ENCODE measurements around the gene KRTAP5-7.

GRCh38 chr11:71575723-71576424 lies 48.8 kb downstream of the KRTAP5-7 start:
- TF ChIP-seq POLR2A (IDR thresholded peaks at IDR 0.05) = no peak
- no peak for TF ChIP-seq CTCF (IDR thresholded peaks at IDR 0.05)
- TF ChIP-seq POLR2AphosphoS5 (IDR thresholded peaks at IDR 0.05) = no peak
- no peak for TF ChIP-seq EP300 (IDR thresholded peaks at IDR 0.05; ENCODE audit: low read depth)

Data from transverse colon (tissue), 4 donors.